Measurements from ENCODE around the gene MLIP. TPM values are rescaled to one million over a fixed set of nuclear protein-coding genes. Genes with fewer than 3 reads are reported as not detected.
A peak's percentile ranks its signal among the peaks of the same experiment; 100 is the strongest.

MLIP gene
- total and polyA plus RNA-seq, 2 experiments from 2014 or later: not detected

- Mint-ChIP-seq H3K9me3 (no peaks in the 10 kb centered on the region), H3K36me3 (ENCODE audit: low read depth) (no peaks in the 10 kb centered on the region), H3K27me3 (ENCODE audit: insufficient read depth, low read depth, poor library complexity) (no peaks in the 10 kb centered on the region), H3K4me3 (no peak overlapping the region), H3K27ac (no peak overlapping the region), H3K4me1 (peaks cover 3% of the 10 kb centered on the region; the same call in 2 of the 3 replicates)
- no peaks in the 10 kb centered on the region for H3K4me1 ChIP-seq (ENCODE audit: insufficient read depth)
- H3K36me3 ChIP-seq (ENCODE audit: insufficient read depth): no peaks in the 10 kb centered on the region
- H3K27ac ChIP-seq (ENCODE audit: low read depth): no peak overlapping the region
- no peaks in the 10 kb centered on the region for H4K20me1 ChIP-seq (replicated peaks; ENCODE audit: insufficient read depth)
- H3F3A ChIP-seq (replicated peaks; ENCODE audit: low read depth): no peaks in the 10 kb centered on the region
- H3K4me3 ChIP-seq: no peak overlapping the region
- no peaks in the 10 kb centered on the region for H3K79me2 ChIP-seq (replicated peaks; ENCODE audit: insufficient read depth)
- H3K9me2 ChIP-seq (ENCODE audit: insufficient read depth): 0 out of 2 replicates have a peak, but pooled peaks cover 6% of the 10 kb centered on the region
- no peak overlapping the region for H3K4me2 ChIP-seq
- TF ChIP-seq, protein P1, sequence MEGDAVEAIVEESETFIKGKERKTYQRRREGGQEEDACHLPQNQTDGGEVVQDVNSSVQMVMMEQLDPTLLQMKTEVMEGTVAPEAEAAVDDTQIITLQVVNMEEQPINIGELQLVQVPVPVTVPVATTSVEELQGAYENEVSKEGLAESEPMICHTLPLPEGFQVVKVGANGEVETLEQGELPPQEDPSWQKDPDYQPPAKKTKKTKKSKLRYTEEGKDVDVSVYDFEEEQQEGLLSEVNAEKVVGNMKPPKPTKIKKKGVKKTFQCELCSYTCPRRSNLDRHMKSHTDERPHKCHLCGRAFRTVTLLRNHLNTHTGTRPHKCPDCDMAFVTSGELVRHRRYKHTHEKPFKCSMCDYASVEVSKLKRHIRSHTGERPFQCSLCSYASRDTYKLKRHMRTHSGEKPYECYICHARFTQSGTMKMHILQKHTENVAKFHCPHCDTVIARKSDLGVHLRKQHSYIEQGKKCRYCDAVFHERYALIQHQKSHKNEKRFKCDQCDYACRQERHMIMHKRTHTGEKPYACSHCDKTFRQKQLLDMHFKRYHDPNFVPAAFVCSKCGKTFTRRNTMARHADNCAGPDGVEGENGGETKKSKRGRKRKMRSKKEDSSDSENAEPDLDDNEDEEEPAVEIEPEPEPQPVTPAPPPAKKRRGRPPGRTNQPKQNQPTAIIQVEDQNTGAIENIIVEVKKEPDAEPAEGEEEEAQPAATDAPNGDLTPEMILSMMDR (conservative IDR thresholded peaks at IDR 0.05; ENCODE audit: low read depth in 2 of 2): peak; percentile 59 to 63
- TF ChIP-seq CREB1 (CRISPR knock-in tag; IDR thresholded peaks at IDR 0.05; ENCODE audit: low read depth): no peak
- H3K27me3 ChIP-seq (ENCODE audit: insufficient read depth): no peaks in the 10 kb centered on the region
- DNase-seq (ENCODE audit: low spot score): peak; percentile 81
- no peak overlapping the region for H2AFZ ChIP-seq
- peak; percentile 74 for ATAC-seq
These were observed 156.6 kb downstream of the MLIP start for GRCh38 chr6:54267798-54268197.

- no peaks in the 10 kb centered on the region for H3K36me3 Mint-ChIP-seq (ENCODE audit: low read depth)
- DNase-seq (ENCODE audit: low spot score): no peak
- H3K4me3 Mint-ChIP-seq: no peak overlapping the region
- TF ChIP-seq, protein P2, sequence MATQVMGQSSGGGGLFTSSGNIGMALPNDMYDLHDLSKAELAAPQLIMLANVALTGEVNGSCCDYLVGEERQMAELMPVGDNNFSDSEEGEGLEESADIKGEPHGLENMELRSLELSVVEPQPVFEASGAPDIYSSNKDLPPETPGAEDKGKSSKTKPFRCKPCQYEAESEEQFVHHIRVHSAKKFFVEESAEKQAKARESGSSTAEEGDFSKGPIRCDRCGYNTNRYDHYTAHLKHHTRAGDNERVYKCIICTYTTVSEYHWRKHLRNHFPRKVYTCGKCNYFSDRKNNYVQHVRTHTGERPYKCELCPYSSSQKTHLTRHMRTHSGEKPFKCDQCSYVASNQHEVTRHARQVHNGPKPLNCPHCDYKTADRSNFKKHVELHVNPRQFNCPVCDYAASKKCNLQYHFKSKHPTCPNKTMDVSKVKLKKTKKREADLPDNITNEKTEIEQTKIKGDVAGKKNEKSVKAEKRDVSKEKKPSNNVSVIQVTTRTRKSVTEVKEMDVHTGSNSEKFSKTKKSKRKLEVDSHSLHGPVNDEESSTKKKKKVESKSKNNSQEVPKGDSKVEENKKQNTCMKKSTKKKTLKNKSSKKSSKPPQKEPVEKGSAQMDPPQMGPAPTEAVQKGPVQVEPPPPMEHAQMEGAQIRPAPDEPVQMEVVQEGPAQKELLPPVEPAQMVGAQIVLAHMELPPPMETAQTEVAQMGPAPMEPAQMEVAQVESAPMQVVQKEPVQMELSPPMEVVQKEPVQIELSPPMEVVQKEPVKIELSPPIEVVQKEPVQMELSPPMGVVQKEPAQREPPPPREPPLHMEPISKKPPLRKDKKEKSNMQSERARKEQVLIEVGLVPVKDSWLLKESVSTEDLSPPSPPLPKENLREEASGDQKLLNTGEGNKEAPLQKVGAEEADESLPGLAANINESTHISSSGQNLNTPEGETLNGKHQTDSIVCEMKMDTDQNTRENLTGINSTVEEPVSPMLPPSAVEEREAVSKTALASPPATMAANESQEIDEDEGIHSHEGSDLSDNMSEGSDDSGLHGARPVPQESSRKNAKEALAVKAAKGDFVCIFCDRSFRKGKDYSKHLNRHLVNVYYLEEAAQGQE (IDR thresholded peaks at IDR 0.05; ENCODE audit: unreplicated experiment): no peak
- TF ChIP-seq, protein P1 (conservative IDR thresholded peaks at IDR 0.05; ENCODE audit: low read depth in 2 of 2): no peak
- TF ChIP-seq JUNB (IDR thresholded peaks at IDR 0.05; ENCODE audit: unreplicated experiment) (no peak), POLR2AphosphoS5 (IDR thresholded peaks at IDR 0.05; ENCODE audit: low read depth) (no peak), CREB1 (CRISPR knock-in tag; IDR thresholded peaks at IDR 0.05; ENCODE audit: low read depth) (no peak), EZH2 (IDR thresholded peaks at IDR 0.05; ENCODE audit: low read depth, unreplicated experiment) (no peak)
- TF ChIP-seq, protein P3, sequence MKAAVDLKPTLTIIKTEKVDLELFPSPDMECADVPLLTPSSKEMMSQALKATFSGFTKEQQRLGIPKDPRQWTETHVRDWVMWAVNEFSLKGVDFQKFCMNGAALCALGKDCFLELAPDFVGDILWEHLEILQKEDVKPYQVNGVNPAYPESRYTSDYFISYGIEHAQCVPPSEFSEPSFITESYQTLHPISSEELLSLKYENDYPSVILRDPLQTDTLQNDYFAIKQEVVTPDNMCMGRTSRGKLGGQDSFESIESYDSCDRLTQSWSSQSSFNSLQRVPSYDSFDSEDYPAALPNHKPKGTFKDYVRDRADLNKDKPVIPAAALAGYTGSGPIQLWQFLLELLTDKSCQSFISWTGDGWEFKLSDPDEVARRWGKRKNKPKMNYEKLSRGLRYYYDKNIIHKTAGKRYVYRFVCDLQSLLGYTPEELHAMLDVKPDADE (IDR thresholded peaks at IDR 0.05): no peak
These were observed 162.1 kb downstream of the MLIP start for GRCh38 chr6:54273214-54273820.

More at GRCh38 chr6:54273214-54273820, 162.1 kb downstream of the MLIP start:
- Mint-ChIP-seq H3K27ac (no peak overlapping the region), H3K27me3 (ENCODE audit: insufficient read depth, low read depth, poor library complexity) (no peaks in the 10 kb centered on the region), H3K4me1 (no peaks in the 10 kb centered on the region), H3K9me3 (no peaks in the 10 kb centered on the region)
- Histone ChIP-seq H3F3A (replicated peaks; ENCODE audit: low read depth) (no peaks in the 10 kb centered on the region), H3K36me3 (ENCODE audit: insufficient read depth) (no peaks in the 10 kb centered on the region), H3K4me3 (no peak overlapping the region), H3K27me3 (ENCODE audit: insufficient read depth) (no peaks in the 10 kb centered on the region), H4K20me1 (replicated peaks; ENCODE audit: insufficient read depth) (no peaks in the 10 kb centered on the region), H3K79me2 (replicated peaks; ENCODE audit: insufficient read depth) (no peaks in the 10 kb centered on the region), H2AFZ (no peak overlapping the region), H3K9me2 (ENCODE audit: insufficient read depth) (peaks cover 14% of the 10 kb centered on the region; the same call in 1 of the 2 replicates), H3K4me2 (no peak overlapping the region), H3K4me1 (ENCODE audit: insufficient read depth) (no peaks in the 10 kb centered on the region), H3K27ac (ENCODE audit: low read depth) (no peak overlapping the region)
- no peak for ATAC-seq
